SKM-1 (cell line): ENCODE measurements around the gene LNP1.
"Not testable (repeated sequence)": the region's sequence is repeated elsewhere in the genome, so short reads cannot be mapped to it uniquely, and the experiment has no call there.

Source experiments
- DNase-seq: peaks from one replicate; lab custom pipeline; 2025; ENCODE audit not compliant: unreplicated experiment; lab: John Stamatoyannopoulos, UW

The LNP1 gene

GRCh38 chr3:100400780-100401673 is at the start of gene LNP1, which contains the start of gene TOMM70:
LNP1 (plus strand) TSS chr3:100401539; CDS start chr3:100429730, 28,191 bp downstream.
TOMM70 (minus strand) TSS chr3:100401089; CDS start chr3:100400949, 140 bp downstream.
- DNase-seq, result peak; percentile 94

- not testable (repeated sequence) for DNase-seq
Measured at GRCh38 chr3:100351770-100352169, 49.6 kb upstream of the LNP1 start.

GRCh38 chr3:100352296-100353231 is 48.8 kb upstream of the LNP1 start:
- DNase-seq, result no peak

DNA sequence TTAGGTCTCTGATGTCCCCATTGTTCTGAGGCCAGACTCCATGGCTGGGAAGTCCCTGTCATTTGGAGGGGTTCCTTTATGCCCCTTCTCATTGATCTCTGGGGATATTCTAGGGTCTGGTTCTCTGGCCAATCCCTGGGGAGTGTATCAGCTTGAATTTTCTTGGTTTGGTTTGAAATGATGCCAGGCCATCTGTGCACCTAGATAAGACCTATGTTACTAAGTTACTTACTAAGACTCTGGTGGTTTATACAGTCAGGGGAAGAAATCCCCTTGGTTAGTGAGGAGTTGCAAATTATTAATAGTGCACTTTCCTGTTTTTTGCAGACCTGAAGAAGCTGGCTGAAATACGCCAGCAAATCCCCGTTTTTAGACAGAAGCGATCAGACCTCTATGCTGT is 46.5 kb upstream of the LNP1 start:
- no peak for DNase-seq

GRCh38 chr3:100358413-100358812 is 42.9 kb upstream of the LNP1 start:
- no peak for DNase-seq

- no peak for DNase-seq
Measured at GRCh38 chr3:100359035-100359434, 42.3 kb upstream of the LNP1 start.

GRCh38 chr3:100360757-100361496 is 40.4 kb upstream of the LNP1 start:
- DNase-seq, result no peak

DNA sequence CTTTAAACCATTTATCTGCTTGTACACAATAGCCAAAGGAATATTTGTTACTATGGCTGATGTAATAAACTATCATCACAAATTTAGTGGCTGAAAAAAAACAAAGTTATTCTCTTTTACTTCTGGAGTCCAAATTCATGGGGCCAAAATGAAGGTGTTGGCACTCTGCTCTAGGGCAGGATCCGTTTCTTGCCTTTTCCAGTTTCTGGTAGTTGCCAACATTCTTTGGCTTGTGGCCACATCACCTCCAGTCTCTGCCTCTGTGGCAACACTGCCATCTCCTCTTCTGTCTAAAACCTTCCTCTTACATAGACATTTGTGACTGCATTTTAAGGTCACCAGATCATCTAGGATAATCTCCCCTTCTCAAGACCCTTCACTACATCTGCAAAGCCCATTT is 39.4 kb upstream of the LNP1 start:
- DNase-seq, result no peak

DNA sequence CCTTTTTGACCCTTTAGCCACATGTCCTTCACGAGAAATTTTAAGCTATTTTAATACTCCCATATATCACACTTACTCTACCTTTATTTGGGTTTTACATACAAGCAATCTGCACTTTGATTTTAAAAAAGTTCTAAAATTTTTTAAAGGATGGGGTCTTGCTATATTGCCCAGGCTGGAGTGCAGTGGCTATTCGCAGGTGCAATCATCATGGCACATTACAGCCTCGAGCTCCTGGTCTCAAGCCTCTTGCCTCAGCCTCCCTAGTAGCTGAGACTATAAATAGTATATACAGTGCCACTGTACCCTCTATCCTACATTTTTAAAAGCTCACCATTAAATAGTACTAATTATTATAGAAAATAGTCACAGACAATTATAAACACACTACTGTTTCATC is 36.9 kb upstream of the LNP1 start:
- no peak for DNase-seq

DNA sequence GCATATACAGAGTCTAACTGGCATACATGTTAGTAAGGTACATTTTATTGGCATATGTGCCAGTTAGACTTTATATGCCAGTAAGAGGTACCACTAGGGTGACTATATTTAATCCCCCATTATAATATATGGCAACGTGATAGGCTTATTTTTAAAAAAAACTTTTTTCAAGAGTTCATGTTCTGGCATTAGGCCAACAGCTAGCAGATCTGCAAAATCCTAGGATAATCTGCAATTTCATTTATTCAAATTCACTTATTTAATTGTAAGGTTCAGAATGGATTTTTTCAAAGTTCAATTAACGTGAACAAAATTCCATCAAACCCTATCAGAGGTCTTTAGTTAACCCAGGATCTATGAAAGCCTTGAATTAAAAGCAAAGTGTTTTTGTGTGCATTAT is 34.9 kb upstream of the LNP1 start:
- DNase-seq, result no peak

DNA sequence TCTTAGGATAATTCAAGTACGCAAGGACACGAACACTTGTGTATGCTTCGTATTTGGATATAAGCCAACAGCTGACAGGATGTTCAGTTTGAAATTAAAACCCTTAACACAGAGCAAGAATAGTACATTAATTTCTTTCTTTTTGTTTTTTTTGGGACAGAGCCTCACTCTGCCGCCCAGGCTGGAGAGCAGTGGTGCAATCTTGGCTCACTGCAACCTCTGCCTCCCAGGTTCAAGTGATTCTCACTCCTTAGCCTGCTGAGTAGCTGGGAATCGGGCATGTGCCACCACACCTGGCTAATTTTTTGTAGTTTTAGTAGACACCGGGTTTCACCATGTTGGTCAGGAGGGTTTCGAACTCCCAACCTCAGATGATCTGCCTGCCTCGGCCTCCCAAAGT is 32.9 kb upstream of the LNP1 start:
- DNase-seq, result no peak

- no peak for DNase-seq
Measured at GRCh38 chr3:100370756-100371155, 30.6 kb upstream of the LNP1 start.

- DNase-seq, result no peak
Measured at GRCh38 chr3:100374521-100374920, 26.8 kb upstream of the LNP1 start.

DNA sequence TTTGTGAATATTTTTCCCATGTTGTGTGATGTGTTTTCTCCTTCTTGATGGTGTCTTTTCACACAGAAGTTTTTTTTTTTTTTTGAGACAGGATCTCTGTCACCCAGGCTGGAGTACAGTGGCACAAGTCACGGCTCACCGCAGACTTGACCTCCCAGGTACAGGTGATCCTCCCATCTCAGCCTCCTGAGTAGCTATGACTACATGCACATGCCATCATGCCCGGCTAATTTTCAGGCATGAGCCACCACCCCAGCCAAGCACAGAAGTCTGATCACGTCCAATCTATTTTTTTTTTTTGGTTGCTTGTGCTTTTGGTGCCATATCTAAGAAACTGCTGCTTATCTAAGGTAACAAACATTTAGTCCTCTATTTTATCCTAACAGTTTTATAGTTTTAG is 25.0 kb upstream of the LNP1 start:
- no peak for DNase-seq

GRCh38 chr3:100384733-100385525 is 16.4 kb upstream of the LNP1 start:
- DNase-seq, result no peak

DNA sequence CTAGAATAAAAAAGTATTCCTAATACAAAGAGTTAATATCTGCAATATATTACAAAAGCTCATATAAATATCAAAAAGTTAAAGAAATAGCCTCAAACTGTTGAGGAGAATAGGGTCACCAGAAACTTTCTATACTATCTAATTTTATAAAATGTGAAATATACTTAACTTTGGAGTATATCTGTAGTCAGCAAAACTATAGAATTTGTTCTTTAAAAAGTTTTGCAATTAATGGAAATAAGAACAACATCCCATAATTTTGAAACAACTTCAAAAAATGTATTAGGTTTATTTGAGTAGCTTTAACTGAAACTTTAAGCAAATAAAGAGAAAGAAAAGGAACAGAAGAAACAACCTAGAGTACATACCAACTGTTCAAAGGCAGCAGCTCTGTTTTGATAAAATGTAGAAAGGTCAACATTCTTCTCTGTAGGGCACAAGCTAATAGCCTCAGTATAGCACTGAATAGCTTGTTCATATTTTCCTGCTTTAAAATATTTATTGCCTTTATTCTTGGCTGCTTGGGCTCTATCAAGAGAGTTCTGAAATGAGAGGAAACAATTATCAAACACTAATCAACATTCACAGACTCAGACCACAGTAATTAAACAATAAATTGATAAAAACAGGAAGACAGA is 14.8 kb upstream of the LNP1 start:
- DNase-seq, result no peak

DNA sequence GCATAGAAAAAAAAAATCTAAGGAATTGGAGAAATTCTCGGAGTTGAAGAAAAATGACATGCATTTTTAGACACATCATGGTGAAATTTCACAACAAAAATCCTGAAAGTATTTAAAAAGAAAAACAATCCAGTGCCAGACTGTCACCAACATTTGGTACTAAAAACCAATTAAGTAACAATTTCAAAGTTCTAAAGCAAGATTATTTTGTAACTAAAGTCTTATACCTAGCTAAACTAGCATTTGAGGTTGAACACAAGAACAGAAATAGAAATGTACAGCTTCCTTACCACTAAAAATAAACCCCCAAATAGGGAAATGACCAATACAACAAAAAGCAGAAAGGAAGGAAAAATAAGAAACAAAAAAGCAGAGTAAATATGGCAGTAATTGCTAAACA is 12.3 kb upstream of the LNP1 start:
- no peak for DNase-seq

DNA sequence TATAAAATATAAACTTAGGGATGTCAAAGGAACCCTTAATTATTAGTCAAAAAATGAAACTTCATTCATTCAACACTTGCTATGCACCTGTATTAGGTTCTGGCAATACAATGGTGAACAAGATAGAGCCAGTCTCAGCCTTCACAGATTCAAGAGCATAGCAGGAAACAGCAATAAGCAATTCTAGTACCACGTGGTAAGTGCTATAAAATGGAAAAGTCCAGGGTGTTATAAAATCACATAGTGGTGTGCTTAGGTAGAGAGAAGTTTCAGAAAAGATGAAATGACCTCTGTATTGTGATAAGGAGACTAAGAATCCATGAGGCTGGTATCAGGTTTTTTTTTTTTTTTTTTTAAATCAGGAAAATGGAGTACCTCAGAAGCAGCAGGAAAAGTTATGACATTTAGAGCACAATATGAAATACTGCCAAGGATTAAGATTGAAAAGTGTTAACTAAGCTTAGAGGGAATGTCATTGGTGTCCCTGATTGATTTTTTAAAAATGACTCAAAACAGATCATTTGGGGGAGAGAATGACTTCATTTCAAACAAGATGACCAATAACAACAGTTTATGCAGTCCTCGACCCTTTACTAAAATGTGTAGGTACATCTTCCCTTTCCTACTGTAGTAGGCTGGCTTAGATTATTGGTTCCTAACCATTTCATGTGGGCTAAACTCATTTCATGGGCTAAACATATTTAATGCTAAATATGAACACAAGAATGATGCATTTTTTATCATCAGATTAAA is 5.5 kb upstream of the LNP1 start:
- no peak for DNase-seq

DNA sequence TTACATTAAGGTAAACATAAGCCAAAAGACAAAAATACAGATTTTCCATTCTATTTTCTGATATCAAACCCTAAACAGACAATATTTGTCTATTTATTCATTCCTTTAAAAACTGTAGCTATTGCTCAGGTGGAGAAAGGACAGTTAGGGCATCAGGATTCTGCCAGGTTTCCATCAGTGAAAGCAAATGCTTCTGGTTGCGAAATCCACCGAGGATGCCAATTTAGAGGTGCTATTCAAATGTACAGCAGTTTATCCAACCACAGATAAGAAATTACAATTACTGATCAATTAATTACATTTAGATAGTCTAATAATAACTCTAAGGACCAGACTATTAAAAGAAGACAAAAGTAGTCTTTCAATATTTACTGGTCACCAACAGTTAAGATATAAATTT is 4.4 kb upstream of the LNP1 start:
- no peak for DNase-seq
